Activated CD4-positive, alpha-beta T cell treated with anti-CD3 and anti-CD28 coated beads for 24 hours (primary cell): ENCODE data around the gene AKAP7.
A peak's percentile ranks its signal among the peaks of the same experiment; 100 is the strongest.
"Not testable (repeated sequence)": the region's sequence is repeated elsewhere in the genome, so short reads cannot be mapped to it uniquely, and the experiment has no call there.

ENCODE experiments used
- DNase-seq, 2 donors: peaks; one replicate each; pipeline ENCODE4 v3.0.0-alpha.2; 2020; ENCODE audit warnings: low read depth in 2 of 2

AKAP7 gene

GRCh38 chr6:131135244-131136020 is at the start of gene AKAP7:
Gene AKAP7, plus strand, starts transcription at chr6:131135467. Its CDS starts 297 bp downstream, at chr6:131135764.
- DNase-seq: peak; percentile 16 to 43

DNA sequence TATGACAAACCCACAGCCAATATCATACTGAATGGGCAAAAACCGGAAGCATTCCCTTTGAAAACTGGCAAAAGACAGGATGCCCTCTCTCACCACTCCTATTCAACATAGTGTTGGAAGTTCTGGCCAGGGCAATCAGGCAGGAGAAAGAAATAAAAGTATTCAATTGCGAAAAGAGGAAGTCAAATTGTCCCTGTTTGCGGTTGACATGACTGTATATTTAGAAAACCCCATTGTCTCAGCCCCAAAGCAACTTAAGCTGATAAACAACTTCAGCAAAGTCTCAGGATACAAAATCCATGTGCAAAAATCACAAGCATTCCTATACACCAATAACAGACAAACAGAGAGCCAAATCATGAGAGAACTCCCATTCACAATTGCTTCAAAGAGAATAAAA is 44.9 kb upstream of the AKAP7 start:
- not testable (repeated sequence) for DNase-seq

GRCh38 chr6:131091944-131092343 is 43.3 kb upstream of the AKAP7 start:
- DNase-seq: not testable (repeated sequence)

DNA sequence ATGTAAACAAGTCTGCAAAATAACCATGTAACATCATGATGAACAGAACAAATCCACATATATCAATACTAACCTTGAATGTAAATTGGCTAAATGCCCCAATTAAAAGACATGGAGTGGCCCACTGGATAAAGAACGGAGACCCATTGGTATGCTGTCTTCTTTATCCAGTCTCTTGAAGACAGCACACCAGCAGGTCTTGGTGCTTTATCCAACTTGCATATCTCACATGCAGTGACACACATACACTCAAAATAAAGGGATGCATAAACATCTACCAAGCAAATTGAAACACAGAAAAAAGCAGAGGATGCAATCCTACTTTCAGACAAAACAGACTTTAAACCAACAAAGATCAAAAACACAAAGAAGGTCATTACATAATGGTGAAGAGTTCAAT is 41.9 kb upstream of the AKAP7 start:
- DNase-seq: no peak

GRCh38 chr6:131096786-131097185 is 38.5 kb upstream of the AKAP7 start:
- no peak for DNase-seq

- no peak for DNase-seq
Measured at GRCh38 chr6:131101911-131102680, 33.2 kb upstream of the AKAP7 start.

GRCh38 chr6:131103296-131103695 is 32.0 kb upstream of the AKAP7 start:
- DNase-seq: no peak

GRCh38 chr6:131103901-131104300 is 31.4 kb upstream of the AKAP7 start:
- no peak for DNase-seq

DNA sequence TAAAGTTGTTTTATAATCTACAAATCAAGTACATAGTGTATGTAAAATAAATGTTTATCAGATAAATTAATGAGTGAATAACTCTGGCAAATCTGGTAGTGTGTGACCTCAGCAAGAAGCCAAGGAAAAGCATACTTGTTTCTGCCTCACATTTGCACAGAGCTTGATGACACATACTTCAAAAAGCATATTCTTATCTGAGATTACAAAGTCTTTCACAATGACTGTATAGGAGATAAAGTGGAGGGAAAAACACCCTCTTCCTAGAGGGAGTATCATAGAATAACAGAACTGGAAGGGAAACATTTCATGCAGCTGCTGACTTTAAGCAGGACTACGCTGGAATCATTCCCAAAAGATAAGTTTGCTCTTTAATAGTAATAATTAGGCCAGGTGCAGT is 28.1 kb upstream of the AKAP7 start:
- no peak for DNase-seq

DNA sequence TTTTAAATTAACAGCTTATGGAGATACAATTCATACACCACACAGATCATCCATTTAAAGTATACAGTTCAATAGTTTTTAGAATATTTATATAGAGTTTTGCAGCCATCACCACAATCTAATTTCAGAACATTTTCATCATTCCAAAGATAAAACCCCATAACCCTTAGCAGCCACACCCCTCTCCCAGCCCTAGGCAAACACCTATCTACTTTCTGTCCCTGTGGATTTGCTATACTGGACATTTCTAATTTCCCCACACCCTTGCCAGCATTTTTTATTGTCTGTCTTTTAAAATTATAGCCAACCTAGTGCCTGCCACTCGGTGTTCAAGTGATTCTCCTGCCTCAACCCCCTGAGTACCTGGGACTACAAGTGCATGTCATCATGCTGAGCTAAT is 23.0 kb upstream of the AKAP7 start:
- no peak for DNase-seq

GRCh38 chr6:131115651-131116050 is 19.6 kb upstream of the AKAP7 start:
- DNase-seq: no peak

GRCh38 chr6:131116321-131116720 is 18.9 kb upstream of the AKAP7 start:
- no peak for DNase-seq

GRCh38 chr6:131116755-131117360 is 18.4 kb upstream of the AKAP7 start:
- DNase-seq: no peak

- DNase-seq: no peak
Measured at GRCh38 chr6:131117878-131118277, 17.4 kb upstream of the AKAP7 start.

DNA sequence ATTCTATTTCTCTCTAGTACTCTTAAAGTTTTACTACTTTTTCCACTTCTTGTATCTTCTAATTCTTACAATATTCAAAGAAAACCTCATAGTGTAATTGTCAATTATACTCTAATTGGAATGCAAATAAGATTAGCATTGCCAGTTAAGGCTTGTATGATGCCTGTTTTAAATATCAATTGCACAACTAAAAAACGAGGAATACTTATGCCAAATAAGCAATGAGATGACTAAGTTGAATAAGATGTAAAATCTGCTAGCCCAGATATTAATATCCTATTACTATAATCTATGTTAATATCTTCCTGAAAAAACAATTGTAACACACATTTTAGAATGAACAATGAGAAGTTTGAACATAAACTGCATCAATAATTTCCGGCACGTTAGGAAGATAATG is 13.3 kb upstream of the AKAP7 start:
- no peak for DNase-seq

GRCh38 chr6:131122516-131122915 is 12.8 kb upstream of the AKAP7 start:
- DNase-seq: no peak

DNA sequence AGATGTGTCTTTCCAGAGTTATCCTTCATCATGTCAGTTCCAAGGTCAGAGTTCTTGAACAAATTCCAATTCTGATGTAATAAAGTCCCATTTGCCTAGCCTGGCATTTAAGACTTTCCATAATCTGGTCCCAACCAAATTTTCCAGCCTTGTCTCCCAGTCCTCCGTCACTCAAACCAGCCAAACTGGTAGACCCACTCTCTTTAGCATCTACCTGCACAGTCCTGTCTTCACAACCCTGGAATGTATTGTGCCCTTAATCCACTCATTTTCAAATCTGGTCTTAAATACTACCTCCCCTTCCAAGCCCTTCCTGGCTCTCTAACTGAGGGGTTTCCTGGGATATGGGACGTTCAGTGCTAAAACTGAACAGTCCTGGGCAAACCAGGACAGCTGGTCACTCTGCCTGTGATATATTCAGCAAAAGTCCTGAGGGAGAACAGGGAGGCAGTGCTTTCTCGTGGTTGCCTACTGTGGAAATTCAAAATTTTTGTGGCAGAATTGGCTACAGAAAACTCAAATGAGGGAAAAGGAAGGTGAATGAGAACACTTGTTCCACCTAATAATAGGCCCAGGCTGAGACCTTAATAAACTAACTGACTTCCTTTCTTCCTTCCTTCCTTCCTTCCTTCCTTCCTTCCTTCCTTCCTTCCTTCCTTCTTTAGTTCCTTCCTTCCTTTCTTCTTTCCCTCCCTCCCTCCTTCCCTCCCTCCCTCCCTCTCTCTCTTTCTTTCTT is 10.8 kb upstream of the AKAP7 start:
- no peak for DNase-seq

DNA sequence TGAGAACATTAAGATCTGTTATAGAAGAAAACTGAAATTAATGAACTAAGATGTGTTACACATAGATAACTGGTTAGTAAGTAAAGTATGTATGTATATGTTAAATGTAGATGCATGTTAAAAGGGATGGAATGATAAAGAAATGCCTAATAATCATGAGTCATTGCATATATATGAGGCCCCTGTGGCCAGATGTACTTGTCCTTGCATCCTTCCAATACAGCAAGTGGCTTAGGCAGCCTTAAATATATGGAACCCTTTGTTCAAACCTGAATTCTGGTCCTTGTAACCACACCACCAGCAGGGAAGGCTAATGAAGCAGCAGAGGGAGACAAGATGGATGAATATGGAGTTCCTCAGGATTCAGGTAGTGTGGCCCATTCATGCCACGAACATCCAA is 9.8 kb upstream of the AKAP7 start:
- no peak for DNase-seq

GRCh38 chr6:131129689-131130553 is 5.3 kb upstream of the AKAP7 start:
- no peak for DNase-seq

DNA sequence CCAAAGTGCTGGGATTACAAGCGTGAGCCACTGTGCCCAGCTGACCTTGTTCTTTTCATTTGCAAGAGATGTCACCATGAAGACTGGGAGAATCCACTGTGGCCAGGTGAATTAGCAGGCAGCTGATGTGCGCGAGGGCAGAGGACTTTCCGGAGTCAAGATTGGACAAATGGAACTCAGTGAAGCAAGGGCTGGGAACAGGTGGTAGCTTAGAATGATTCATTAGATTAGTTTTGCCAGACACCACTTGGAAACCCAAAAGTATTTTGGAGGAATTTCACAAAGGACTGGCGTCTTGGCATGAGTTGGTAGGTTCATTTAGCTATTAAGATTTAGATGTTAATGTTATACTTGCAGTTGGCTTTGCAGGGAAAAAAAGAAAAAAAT is 4.7 kb upstream of the AKAP7 start:
- DNase-seq: no peak

- no peak for DNase-seq
Measured at GRCh38 chr6:131132360-131132759, 2.9 kb upstream of the AKAP7 start.
